DMS153 treated with DMSO at 0.1 percent for 48 hours (cell line): ENCODE data around the gene SCN4B.

Source experiments
- DNase-seq: peaks from one replicate; lab custom pipeline; 2025; ENCODE audit not compliant: unreplicated experiment; lab: John Stamatoyannopoulos, UW

SCN4B gene

GRCh38 chr11:118135051-118135795, 17.4 kb downstream of the SCN4B start:
- DNase-seq, result no peak

GRCh38 chr11:118133816-118134215, 18.8 kb downstream of the SCN4B start:
- no peak for DNase-seq

DNA sequence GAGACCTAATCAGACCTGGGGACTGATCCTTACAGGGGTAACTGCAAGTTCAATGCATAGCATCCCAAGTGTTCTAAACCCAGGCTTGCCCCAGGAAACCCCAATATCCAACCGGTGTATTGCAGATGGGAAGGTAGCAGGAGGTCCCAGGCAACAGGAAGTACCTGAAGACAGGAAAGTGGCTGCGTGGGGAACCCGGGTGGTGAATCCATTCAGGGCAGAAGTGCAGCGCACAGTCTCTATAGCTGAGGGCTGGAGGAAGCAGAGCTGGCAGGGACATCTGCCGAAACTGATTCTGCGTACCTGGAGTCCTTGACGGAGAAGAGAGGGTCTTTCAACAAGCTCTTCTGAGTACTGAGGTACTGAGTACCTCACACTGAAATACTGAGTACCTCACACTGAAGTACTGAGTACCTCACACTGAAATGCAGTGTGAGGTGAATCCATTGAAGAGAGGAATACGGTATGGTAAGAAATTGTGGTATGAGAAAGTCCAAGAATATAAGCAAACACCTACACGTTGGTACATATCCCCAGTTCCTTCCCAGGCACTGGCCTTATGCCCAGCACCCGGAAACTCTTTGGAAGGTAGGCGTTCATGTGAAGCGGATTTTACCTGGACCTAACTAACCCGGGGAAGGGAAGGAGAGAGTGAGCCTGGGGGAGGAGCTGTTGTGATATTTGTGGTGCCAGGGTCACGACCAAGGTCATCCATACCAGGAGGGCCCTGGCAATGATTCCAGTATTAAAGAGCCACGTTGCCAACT, 20.1 kb downstream of the SCN4B start:
- no peak for DNase-seq

DNA sequence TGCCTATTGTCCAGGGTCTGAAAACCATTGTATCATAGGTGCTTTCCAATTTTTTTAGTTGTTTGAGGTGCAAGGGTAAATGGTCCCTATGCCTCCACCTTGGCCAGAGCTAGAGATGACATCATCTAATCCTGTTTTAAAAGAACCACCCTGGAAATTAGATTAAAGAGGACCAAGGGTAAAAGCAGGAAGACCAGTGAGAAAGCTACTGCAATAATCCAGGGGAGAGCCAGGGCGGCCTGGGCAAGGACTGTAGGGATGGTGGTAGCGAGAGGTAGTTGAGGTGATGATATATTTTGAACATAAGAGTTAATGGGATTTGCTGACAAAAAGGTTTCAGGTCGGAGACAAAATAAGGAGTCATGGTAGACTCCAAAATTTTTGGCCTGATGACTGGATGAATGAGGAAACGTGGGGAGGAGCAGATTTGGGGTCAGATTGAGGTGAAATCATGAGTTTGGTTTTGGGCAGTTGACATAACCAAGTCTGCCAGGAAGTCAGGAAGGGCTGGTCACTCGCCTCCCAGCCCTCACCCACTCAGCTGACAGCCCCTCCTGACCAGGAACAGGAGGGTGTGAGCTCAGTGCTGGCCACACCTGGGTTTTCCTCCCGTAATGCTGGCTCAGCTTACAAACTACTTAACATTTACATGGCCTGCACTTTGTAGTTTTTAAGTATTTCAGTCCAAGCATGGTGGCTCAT, 23.0 kb downstream of the SCN4B start:
- no peak for DNase-seq

- no peak for DNase-seq
Measured at GRCh38 chr11:118128721-118129470, 23.7 kb downstream of the SCN4B start.

DNA sequence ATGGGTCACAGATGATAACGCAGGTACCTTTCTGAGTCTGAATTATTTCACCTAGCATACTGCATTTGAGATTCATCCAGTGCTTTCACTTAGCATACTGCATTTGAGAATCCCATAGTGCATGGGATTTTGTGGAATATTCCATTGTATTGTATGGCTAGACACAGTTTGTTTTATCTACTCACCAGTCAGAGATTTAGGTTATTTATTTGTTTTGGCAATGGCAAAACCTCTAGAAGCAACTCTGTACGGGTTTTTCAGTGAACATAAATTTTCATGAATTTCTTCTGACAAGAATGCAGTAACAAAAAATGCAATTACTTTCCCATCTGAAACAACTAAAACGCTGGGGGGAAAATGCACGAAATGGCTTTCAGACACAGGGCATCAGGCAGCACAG, 24.3 kb downstream of the SCN4B start:
- no peak for DNase-seq

DNA sequence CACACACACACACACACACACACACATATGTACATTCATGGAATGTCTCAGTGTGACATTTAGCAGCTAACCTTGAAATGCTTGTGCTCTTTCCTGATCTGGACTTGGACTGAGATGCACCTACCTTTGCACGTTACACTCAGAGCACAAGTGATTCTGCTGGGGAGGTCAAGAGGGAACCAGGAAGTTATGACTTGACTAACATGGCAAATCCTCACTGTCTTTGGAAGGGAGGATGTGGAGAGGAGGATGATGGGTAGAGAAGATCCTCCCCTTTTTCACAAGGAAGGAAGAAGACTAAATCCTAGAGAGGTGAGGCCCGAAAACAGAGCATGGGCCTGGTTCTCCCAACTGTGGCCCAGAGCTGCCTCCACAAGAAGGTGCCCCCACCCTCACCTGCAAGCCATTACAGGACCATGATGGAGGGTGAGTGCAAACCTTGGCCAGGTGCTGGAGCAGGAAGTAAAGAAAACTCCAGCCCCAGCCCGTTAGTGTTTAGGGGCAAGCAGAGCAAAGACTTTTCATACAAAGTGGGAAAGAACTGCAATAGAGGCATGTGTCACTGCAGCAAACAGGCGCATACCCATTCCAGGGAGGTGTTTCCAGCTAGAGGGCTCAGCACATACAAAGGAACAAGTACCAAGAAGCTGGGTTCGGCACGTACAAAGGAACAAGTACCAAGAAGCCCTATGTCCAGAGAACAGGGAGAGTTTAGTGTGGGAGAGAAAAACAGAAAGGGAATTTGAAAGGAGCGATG, 26.4 kb downstream of the SCN4B start:
- no peak for DNase-seq

DNA sequence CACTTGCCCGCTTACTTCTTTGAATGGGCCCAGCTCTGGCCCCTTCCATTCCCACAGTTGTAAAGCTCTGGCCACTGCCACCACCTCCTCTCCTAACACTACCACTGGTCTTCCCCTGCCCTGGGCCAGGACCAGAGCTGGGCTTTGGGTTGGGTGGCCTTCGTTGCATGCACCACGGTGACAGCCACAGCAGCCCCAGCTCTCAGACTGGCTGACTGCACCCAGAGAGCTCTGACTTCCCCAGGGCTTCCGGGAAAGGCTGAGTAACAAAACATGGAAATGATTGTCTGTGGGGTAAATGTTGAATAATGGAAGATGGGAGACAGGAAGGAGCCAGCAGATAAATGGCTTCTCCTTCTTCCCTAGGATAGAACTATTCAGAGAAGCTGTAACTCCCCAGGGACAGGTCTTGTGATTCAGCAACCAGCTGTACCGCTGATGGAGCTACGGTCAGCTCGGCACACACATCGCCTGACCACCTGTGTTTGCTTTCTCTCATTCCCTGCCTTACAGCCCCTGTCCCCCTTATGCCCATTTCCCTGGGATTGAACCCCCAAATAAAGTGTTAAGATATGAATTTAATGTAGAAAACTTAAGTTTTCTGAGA, 27.6 kb downstream of the SCN4B start:
- DNase-seq, result no peak

GRCh38 chr11:118120793-118121192, 31.8 kb downstream of the SCN4B start:
- DNase-seq, result no peak

GRCh38 chr11:118117790-118118601, 34.6 kb downstream of the SCN4B start:
- no peak for DNase-seq

- no peak for DNase-seq
Measured at GRCh38 chr11:118115048-118115447, 37.6 kb downstream of the SCN4B start.

- no peak for DNase-seq
Measured at GRCh38 chr11:118114266-118114665, 38.4 kb downstream of the SCN4B start.

DNA sequence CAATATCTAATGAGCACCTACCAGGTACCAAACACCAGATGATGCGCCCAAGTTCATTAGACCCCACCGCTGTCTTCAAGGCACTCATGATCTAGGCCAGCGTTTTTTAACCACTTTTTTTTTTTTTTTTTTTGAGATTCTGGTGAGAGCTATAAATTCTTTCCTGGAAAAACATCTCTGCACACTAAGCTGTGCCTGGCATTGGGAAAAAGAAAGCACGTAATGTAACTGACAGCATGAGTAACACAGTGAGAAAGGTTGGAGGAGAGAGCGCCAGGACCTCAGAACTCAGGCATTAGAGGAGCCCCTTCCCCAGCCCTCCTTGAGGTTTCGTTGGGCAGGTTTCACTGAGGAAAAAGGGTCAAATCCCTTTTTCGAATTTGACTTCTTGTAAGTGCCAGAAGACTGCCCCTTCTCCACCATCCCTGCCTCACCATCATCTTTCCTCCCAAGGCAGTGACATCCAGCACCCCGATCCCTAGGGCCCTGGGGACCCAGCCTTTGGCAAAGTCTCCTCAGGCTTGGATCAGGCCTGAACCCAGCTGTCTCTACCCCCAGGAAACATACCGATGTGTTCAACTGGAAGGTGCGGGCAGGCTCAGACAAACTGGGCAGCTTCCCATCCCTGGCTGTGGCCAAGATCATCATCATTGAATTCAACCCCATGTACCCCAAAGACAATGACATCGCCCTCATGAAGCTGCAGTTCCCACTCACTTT, 39.8 kb downstream of the SCN4B start:
- DNase-seq, result no peak

GRCh38 chr11:118111744-118112035, 40.9 kb downstream of the SCN4B start:
- DNase-seq, result no peak

GRCh38 chr11:118111019-118111743, 41.4 kb downstream of the SCN4B start:
- no peak for DNase-seq

GRCh38 chr11:118109231-118109630, 43.4 kb downstream of the SCN4B start:
- no peak for DNase-seq

DNA sequence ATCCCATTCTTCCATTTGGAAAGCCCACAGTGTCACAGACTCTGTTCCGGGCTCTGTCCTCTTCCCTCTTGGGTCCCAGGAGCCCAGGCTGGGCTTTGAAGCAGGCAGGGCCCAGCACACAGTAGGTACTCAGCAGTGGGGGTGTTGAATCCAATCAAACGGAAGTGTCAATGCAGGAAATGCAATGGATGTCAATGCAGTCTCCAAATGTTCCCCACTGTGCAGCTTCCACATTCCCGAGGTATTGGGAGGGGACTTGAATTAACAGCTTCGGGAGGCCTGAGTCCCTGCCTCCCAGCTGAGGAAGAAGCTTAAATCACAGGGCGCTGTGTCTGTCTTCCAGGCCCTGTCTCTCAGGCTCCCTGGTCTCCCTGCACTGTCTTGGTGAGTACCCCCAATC, 44.1 kb downstream of the SCN4B start:
- DNase-seq, result no peak

- no peak for DNase-seq
Measured at GRCh38 chr11:118106789-118107335, 45.8 kb downstream of the SCN4B start.
